Left forelimb (tissue), 1 donor: ENCODE measurements around the gene TBC1D2.

Experiments used
- DNase-seq: peaks from one replicate; pipeline ENCODE4 v3.0.0-alpha.2; 2018; ENCODE audit warnings: low spot score

Gene TBC1D2

GRCh38 chr9:98164912-98165311 is 90.5 kb downstream of the TBC1D2 start:
- no peak for DNase-seq

GRCh38 chr9:98162613-98163012 is 92.8 kb downstream of the TBC1D2 start:
- DNase-seq: no peak

GRCh38 chr9:98161851-98162250 is 93.6 kb downstream of the TBC1D2 start:
- no peak for DNase-seq

GRCh38 chr9:98159790-98160189 is 95.7 kb downstream of the TBC1D2 start:
- DNase-seq: no peak

GRCh38 chr9:98159301-98159700 is 96.1 kb downstream of the TBC1D2 start:
- no peak for DNase-seq

GRCh38 chr9:98158071-98158831 is 97.2 kb downstream of the TBC1D2 start:
- no peak for DNase-seq

- no peak for DNase-seq
These were observed 98.1 kb downstream of the TBC1D2 start for GRCh38 chr9:98157372-98157771.

GRCh38 chr9:98154678-98155077 is 100.8 kb downstream of the TBC1D2 start:
- DNase-seq: no peak

GRCh38 chr9:98152526-98152925 is 102.9 kb downstream of the TBC1D2 start:
- DNase-seq: no peak

- no peak for DNase-seq
These were observed 104.7 kb downstream of the TBC1D2 start for GRCh38 chr9:98150721-98151120.

- no peak for DNase-seq
These were observed 105.3 kb downstream of the TBC1D2 start for GRCh38 chr9:98150164-98150563.

GRCh38 chr9:98149422-98149821 is 106.0 kb downstream of the TBC1D2 start:
- no peak for DNase-seq
